Amniotic epithelial cell (primary cell): Measurements from ENCODE around the gene ARHGEF39.

Source experiments
- DNase-seq: peaks from one replicate; pipeline ENCODE4 v3.0.0-alpha.2; 2010; ENCODE audit warnings: low read depth

The ARHGEF39 gene

GRCh38 chr9:35675204-35675603 is 10.2 kb upstream of the ARHGEF39 start:
- DNase-seq = no peak

GRCh38 chr9:35674025-35674361 is 9.0 kb upstream of the ARHGEF39 start:
- no peak for DNase-seq

- DNase-seq = no peak
Measured at GRCh38 chr9:35673132-35674024, 8.4 kb upstream of the ARHGEF39 start, which contains the start of gene CA9. TSS of gene CA9 (plus strand) at chr9:35673928. CDS start at chr9:35673960, 32 bp downstream.

GRCh38 chr9:35669331-35670145 is 4.5 kb upstream of the ARHGEF39 start:
- peak; percentile 92 for DNase-seq

- DNase-seq = no peak
Measured at GRCh38 chr9:35667939-35668338, 2.9 kb upstream of the ARHGEF39 start.

- DNase-seq = no peak
Measured at GRCh38 chr9:35666549-35666948, 1.6 kb upstream of the ARHGEF39 start.

GRCh38 chr9:35666045-35666444 is 1.1 kb upstream of the ARHGEF39 start:
- DNase-seq = peak; percentile 59

GRCh38 chr9:35665471-35665818 is 450 bp upstream of the ARHGEF39 start:
- no peak for DNase-seq

- DNase-seq = no peak
Measured at GRCh38 chr9:35662437-35662836, 2.6 kb downstream of the ARHGEF39 start.

- no peak for DNase-seq
Measured at GRCh38 chr9:35661756-35662350, 3.1 kb downstream of the ARHGEF39 start.

GRCh38 chr9:35660966-35661415 is 4.0 kb downstream of the ARHGEF39 start:
- DNase-seq = peak; percentile 39

GRCh38 chr9:35659340-35659739 is 5.7 kb downstream of the ARHGEF39 start:
- no peak for DNase-seq

- DNase-seq = peak; percentile 41
Measured at GRCh38 chr9:35658968-35659220, 6.1 kb downstream of the ARHGEF39 start.

- DNase-seq = peak; percentile 59
Measured at GRCh38 chr9:35658137-35658967, 6.6 kb downstream of the ARHGEF39 start, which contains the start of gene CCDC107. TSS of gene CCDC107 (plus strand) at chr9:35658292. CDS start at chr9:35658380, 88 bp downstream.

- peak; percentile 100 for DNase-seq
Measured at GRCh38 chr9:35657546-35658136, 7.4 kb downstream of the ARHGEF39 start, which contains the start of gene RMRP. TSS of gene RMRP (minus strand) at chr9:35658019.

- peak; percentile 76 for DNase-seq
Measured at GRCh38 chr9:35656831-35657545, 8.0 kb downstream of the ARHGEF39 start.

- DNase-seq = no peak
Measured at GRCh38 chr9:35656348-35656747, 8.6 kb downstream of the ARHGEF39 start.

GRCh38 chr9:35653611-35654010 is 11.4 kb downstream of the ARHGEF39 start:
- DNase-seq = no peak

GRCh38 chr9:35652829-35653209 is 12.2 kb downstream of the ARHGEF39 start:
- no peak for DNase-seq

- DNase-seq = peak; percentile 84
Measured at GRCh38 chr9:35651956-35652828, 12.8 kb downstream of the ARHGEF39 start.
